Loucy (cell line): ENCODE data around the gene SLC16A9.
A peak's percentile ranks its signal among the peaks of the same experiment; 100 is the strongest.

Experiments
- H2AFZ ChIP-seq: fragments of 200-600 bp; sonication (generic); 2 replicates; pipeline ENCODE4 v1.6.0; 2016; ENCODE audit warnings: antibody characterized with exemption, mild to moderate bottlenecking, low read length, moderate library complexity
- H3F3A ChIP-seq: fragments of 200-600 bp; 2 replicates; pipeline ENCODE4 v1.6.0; 2016; ENCODE audit warnings: antibody characterized with exemption, low read depth, mild to moderate bottlenecking
- H3K27me3 ChIP-seq: fragments of 200-600 bp; sonication (generic); 2 replicates; pipeline ENCODE4 v1.6.1; 2014; ENCODE audit warnings: low read length, mild to moderate bottlenecking; ENCODE audit not compliant: insufficient read depth, poor library complexity, severe bottlenecking
- H3K36me3 ChIP-seq: fragments of 200-600 bp; sonication (generic); 2 replicates; pipeline ENCODE4 v1.6.1; 2016; ENCODE audit warnings: low read length; ENCODE audit not compliant: insufficient read depth
- H3K4me1 ChIP-seq: fragments of 200-600 bp; sonication (generic); 2 replicates; pipeline ENCODE4 v1.5.1; 2014; ENCODE audit warnings: low read length, mild to moderate bottlenecking; ENCODE audit not compliant: insufficient read depth, poor library complexity, severe bottlenecking
- H3K4me2 ChIP-seq: fragments of 200-600 bp; sonication (generic); 2 replicates; pipeline ENCODE4 v1.6.0; 2014; ENCODE audit warnings: antibody characterized with exemption, low read length, low read depth, mild to moderate bottlenecking; ENCODE audit not compliant: poor library complexity, severe bottlenecking
- H3K4me3 ChIP-seq: fragments of 200-600 bp; sonication (generic); 2 replicates; pipeline ENCODE4 v1.5.1; 2014; ENCODE audit warnings: low read length, mild to moderate bottlenecking, mixed read lengths; ENCODE audit not compliant: poor library complexity, severe bottlenecking
- H3K79me2 ChIP-seq: fragments of 200-600 bp; sonication (generic); 2 replicates; pipeline ENCODE4 v1.6.1; 2014; ENCODE audit warnings: low read length; ENCODE audit not compliant: insufficient read depth
- H3K9ac ChIP-seq: fragments of 200-600 bp; sonication (generic); 2 replicates; pipeline ENCODE4 v1.6.0; 2014; ENCODE audit warnings: mild to moderate bottlenecking, low read depth, low read length, moderate library complexity; ENCODE audit not compliant: poor library complexity, severe bottlenecking
- H3K9me2 ChIP-seq: fragments of 200-600 bp; sonication (generic); replicated peaks from 2 replicates; pipeline ENCODE4 v1.6.1; 2016; ENCODE audit warnings: low read depth, low read length, mixed read lengths
- H3K9me3 ChIP-seq: fragments of 200-600 bp; sonication (generic); 2 replicates; pipeline ENCODE4 v1.6.1; 2014; ENCODE audit warnings: mild to moderate bottlenecking, antibody characterized with exemption, low read length, low read depth; ENCODE audit not compliant: insufficient read depth
- H4K20me1 ChIP-seq: fragments of 200-600 bp; sonication (generic); 2 replicates; pipeline ENCODE4 v1.6.0; 2014; ENCODE audit warnings: antibody characterized with exemption, low read length, mild to moderate bottlenecking; ENCODE audit not compliant: insufficient read depth, poor library complexity, severe bottlenecking
- EZH2phosphoT487 ChIP-seq: fragments of 200-600 bp; IDR thresholded peaks from 2 replicates; pipeline ENCODE4 v1.6.1; 2018; ENCODE audit warnings: antibody characterized with exemption, mild to moderate bottlenecking, moderate library complexity, borderline replicate concordance
- TF ChIP-seq, protein P1 (sequence below): fragments of 200-600 bp; sonication (generic); conservative IDR thresholded peaks from 2 replicates; pipeline ENCODE4 v1.5.1; 2014; ENCODE audit warnings: mild to moderate bottlenecking, antibody characterized with exemption, low read length

The SLC16A9 gene, protein sequence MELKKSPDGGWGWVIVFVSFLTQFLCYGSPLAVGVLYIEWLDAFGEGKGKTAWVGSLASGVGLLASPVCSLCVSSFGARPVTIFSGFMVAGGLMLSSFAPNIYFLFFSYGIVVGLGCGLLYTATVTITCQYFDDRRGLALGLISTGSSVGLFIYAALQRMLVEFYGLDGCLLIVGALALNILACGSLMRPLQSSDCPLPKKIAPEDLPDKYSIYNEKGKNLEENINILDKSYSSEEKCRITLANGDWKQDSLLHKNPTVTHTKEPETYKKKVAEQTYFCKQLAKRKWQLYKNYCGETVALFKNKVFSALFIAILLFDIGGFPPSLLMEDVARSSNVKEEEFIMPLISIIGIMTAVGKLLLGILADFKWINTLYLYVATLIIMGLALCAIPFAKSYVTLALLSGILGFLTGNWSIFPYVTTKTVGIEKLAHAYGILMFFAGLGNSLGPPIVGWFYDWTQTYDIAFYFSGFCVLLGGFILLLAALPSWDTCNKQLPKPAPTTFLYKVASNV

DNA sequence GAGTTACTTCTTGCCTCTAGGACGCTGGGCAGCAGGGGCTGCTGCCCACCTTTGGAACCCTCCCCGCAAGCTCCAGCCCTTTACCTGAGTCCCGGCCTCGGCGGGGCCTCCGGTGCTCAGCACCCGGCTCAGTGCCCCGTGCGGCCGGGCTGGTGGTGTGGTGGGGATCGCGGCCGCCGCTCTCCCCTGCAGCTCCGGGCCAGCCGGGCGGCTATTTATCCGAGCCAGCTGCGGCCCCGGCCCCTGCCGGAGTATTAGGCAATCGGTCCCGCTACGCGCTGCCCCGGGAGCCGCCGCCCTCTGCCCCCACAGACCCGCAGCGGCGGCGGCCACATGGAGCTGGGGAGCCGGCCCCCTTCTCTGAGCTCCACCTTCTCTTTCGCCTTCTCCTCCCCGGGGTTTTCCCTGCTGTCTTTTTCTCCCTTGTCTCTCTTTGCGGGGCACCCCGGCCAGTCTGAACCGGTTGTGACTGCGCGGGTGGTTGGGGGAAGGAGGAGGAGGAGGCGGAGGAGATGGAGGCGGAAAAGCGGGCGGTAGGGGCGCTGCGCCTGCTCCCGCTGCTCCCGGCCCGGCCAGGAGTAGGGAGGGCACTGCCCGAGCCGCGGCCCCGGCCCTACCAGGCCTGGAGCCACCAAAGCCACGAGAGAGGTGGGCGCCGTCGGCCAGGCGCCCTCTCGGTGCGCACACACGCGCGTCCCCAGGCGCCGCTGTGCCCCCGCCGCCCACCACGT lies at the start of gene SLC16A9:
TSS of gene SLC16A9 (minus strand) at position 456 of the 731 bp plus-strand sequence. CDS start 25,559 bp downstream, outside the sequence.
- Histone ChIP-seq H3K27me3 (peaks cover 49% of the 10 kb centered on the region), H3K9me3 (no peaks in the 10 kb centered on the region), H3F3A (no peaks in the 10 kb centered on the region), H3K9ac (peak within 1 kb of the TSS; percentile 60), H4K20me1 (no peaks in the 10 kb centered on the region), H3K4me1 (peaks cover 13% of the 10 kb centered on the region), H3K79me2 (no peaks in the 10 kb centered on the region), H3K4me3 (peak within 1 kb of the TSS; percentile 72), H2AFZ (peak within 1 kb of the TSS; percentile 79), H3K36me3 (no peaks in the 10 kb centered on the region), H3K9me2 (no peaks in the 10 kb centered on the region), H3K4me2 (peak within 1 kb of the TSS; percentile 90)
- TF ChIP-seq, protein P1, sequence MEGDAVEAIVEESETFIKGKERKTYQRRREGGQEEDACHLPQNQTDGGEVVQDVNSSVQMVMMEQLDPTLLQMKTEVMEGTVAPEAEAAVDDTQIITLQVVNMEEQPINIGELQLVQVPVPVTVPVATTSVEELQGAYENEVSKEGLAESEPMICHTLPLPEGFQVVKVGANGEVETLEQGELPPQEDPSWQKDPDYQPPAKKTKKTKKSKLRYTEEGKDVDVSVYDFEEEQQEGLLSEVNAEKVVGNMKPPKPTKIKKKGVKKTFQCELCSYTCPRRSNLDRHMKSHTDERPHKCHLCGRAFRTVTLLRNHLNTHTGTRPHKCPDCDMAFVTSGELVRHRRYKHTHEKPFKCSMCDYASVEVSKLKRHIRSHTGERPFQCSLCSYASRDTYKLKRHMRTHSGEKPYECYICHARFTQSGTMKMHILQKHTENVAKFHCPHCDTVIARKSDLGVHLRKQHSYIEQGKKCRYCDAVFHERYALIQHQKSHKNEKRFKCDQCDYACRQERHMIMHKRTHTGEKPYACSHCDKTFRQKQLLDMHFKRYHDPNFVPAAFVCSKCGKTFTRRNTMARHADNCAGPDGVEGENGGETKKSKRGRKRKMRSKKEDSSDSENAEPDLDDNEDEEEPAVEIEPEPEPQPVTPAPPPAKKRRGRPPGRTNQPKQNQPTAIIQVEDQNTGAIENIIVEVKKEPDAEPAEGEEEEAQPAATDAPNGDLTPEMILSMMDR = no peak
- TF ChIP-seq EZH2phosphoT487 = no peak

DNA sequence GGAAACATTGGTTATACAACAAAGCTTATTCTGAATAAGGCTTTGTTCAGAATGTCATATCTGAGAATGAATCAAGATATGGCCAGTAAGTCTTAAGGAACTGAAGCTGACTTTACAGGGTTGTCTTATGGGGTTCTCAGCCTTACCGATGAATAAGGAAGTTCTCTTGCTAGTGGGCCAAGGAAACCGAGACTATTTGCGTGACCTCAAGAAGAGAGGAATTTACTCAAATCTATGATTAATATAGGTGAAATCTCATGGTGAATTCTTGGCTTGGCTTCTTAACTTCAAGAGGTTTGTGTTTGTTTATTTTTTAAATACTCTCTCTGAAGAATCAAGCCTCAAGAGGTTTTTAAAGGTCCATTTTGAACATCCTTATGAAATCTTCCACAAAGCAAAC lies 48.3 kb upstream of the SLC16A9 start:
- Histone ChIP-seq H3K4me3 (no peak overlapping the region), H3K9me3 (no peaks in the 10 kb centered on the region), H3K4me2 (no peak overlapping the region), H3F3A (no peaks in the 10 kb centered on the region), H3K9me2 (no peaks in the 10 kb centered on the region), H3K9ac (no peak overlapping the region), H3K4me1 (no peaks in the 10 kb centered on the region), H2AFZ (no peak overlapping the region), H3K27me3 (no peaks in the 10 kb centered on the region), H4K20me1 (no peaks in the 10 kb centered on the region), H3K36me3 (no peaks in the 10 kb centered on the region), H3K79me2 (no peaks in the 10 kb centered on the region)
- TF ChIP-seq, protein P1 = no peak
- no peak for TF ChIP-seq EZH2phosphoT487

DNA sequence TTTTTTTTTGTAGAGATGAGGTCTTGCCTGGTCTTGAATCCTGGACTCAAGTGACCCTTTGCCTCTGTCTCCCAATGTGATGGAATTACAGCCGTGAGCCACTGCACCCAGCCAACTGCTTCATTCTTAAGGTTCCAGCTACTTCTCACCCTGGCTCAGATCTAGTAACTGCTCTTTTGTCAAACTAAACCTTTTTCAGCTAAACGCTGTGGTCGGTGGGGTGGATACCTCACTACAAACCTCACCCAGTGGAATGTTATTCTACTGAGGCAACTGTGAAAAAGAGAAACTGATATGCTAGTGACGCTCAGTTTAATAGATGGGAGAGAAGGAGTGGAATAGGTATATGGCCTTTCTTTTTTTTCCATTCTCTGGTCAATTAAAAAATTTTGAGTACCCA lies 45.3 kb upstream of the SLC16A9 start:
- Histone ChIP-seq H3K36me3 (no peaks in the 10 kb centered on the region), H3K4me3 (no peak overlapping the region), H2AFZ (no peak overlapping the region), H3K9me2 (no peaks in the 10 kb centered on the region), H3K79me2 (no peaks in the 10 kb centered on the region), H3K9me3 (no peaks in the 10 kb centered on the region), H3K27me3 (no peaks in the 10 kb centered on the region), H3K4me1 (no peaks in the 10 kb centered on the region), H4K20me1 (no peaks in the 10 kb centered on the region), H3K9ac (no peak overlapping the region), H3K4me2 (no peak overlapping the region), H3F3A (no peaks in the 10 kb centered on the region)
- no peak for TF ChIP-seq EZH2phosphoT487
- TF ChIP-seq, protein P1 = no peak
